ENCODE measurements around the gene CCDC51.

GRCh38 chr3:48427630-48427962 is 12.3 kb downstream of the CCDC51 start:
- TF ChIP-seq CTCF (IDR thresholded peaks at IDR 0.05) (no peak), POLR2A (IDR thresholded peaks at IDR 0.05) (no peak)

All from uterus (tissue), 2 donors.